Activated CD4-positive, alpha-beta T cell treated with anti-CD3 and anti-CD28 coated beads, Interleukin-2, amount 50 U/mL, for 48 hours (primary cell): ENCODE results near the gene GPR137.
"Not testable (repeated sequence)": the region's sequence is repeated elsewhere in the genome, so short reads cannot be mapped to it uniquely, and the experiment has no call there.

Source experiments
- DNase-seq, 2 experiments: peaks; one replicate each; pipeline ENCODE4 v3.0.0-alpha.2; 2020

GPR137 gene

DNA sequence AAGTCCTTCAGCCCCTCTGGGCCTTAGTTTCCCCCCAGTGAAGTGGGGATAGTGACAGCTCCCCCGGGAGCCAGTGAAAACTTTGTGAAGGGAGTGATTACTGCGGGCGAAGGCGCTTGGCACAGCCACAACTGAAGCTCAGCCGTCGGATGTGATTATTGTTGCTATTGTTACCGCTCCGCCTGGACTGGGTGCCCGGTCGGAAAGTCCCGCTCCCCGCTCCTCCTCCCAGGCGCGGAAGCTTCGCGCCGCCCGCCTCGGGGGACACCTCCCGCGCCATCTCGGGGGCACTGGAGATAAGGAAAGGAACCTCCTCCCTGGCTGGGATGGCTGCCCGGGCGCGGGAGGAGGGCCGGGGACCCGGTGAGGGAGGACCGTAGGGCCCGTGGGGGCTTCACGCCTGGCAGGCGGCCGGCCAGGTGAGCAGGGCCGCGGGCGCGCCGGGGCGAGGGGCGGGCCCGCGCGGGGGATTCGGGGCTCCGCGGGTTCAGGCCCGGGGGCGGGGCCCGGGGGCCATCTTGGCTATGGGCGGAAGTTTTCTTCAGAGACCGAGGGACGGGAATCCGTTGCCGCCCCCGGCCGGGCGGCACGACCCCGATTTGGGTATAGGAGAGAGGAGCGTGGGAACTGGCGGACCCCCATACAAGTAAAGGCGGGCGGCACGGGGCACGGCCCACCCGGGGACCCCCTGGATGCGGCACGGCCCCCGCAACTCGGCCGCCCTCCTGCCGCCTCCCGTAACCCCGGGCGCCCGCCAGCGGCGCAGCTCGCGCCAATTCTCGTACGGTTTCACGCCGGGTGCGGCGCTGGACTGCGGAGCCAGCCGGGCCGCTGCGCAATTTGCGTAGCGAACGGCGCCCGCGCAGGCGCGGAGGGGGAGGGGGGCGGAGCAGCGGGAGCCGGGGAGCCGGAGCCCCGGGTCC lies at the start of gene GPR137:
GPR137 (plus strand) TSS at position 887 of the 923 bp plus-strand sequence. CDS start 677 bp downstream, outside the sequence.
- peak; percentile 89 to 91 for DNase-seq

- DNase-seq: no peak
Measured at GRCh38 chr11:64237484-64237951, 48.1 kb upstream of the GPR137 start.

DNA sequence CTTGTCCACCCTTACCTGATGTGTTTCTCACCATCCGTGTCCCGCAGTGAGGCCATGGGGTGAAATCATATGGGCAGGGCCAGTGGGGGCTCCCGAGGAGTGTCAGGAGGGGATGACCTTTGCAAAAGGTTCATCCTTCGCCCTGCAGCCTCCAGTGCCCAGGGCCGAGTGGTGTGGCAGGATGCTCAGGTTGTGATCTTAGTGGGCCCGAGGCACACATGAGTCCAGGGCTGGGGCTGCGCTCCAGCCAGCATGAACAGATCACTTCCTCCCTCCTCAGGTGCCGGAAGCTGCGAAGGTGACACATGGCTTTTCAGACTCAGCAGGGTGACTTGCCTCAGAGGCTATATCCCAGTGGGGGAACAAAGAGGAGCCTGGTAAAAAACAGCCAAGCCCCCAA lies 47.6 kb upstream of the GPR137 start:
- no peak for DNase-seq

GRCh38 chr11:64238999-64239398 lies 46.6 kb upstream of the GPR137 start:
- DNase-seq: no peak

- peak; percentile 30 to 45 for DNase-seq
Measured at GRCh38 chr11:64239662-64240434, 45.8 kb upstream of the GPR137 start.

GRCh38 chr11:64240435-64241240 lies 45.0 kb upstream of the GPR137 start, which contains the start of gene FKBP2:
Gene FKBP2, plus strand, starts transcription at chr11:64241095. Its CDS starts 1,293 bp downstream, at chr11:64242388.
- DNase-seq: peak; percentile 96 to 97

- peak; percentile 100 for DNase-seq
Measured at GRCh38 chr11:64241241-64241490, 44.5 kb upstream of the GPR137 start.

DNA sequence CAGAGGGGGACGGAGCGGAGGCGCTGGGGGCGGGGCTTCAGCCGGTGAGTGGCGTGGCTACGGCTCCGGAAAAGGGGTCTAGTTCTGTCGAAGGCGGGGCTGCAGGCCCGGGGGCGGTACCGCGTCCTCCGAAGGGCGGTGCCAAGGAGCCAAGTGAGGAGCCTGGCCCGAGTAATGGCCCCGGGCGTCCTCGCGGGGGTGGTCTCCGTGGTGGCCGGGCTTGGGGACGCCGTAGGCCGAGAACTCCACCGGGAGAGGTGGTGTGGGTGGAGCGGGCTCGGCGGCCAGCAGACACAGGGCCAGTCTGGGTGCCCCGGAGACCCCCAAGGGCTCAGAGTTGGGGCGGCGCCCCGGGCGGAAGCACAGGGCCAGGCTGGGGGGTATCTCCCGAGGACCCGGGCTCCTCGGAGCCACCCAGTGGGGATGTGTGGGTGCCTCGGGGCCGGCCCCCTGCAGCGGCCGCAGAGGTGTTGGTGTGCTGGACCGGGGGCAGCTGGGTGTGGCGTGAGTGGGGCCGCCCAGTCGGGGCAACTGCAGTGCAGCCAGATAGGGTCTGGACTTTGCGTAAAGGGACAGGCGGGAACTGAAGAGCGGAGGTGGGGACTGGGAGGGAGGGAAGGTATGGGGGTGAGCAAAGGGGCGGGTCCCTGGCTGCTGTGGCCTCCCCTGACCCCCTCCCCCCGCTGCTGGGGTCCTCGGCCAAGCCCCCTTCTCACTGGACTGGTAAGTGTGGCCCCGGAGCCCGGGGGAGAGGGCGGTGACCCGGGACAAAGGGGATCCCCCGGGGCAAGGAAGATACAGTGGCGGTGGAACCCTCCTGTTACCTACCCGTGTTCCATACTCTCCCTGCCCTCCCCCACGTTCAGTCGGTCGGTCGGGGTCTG lies 43.9 kb upstream of the GPR137 start:
- peak; percentile 34 to 47 for DNase-seq

- no peak for DNase-seq
Measured at GRCh38 chr11:64243236-64243854, 42.3 kb upstream of the GPR137 start.

DNA sequence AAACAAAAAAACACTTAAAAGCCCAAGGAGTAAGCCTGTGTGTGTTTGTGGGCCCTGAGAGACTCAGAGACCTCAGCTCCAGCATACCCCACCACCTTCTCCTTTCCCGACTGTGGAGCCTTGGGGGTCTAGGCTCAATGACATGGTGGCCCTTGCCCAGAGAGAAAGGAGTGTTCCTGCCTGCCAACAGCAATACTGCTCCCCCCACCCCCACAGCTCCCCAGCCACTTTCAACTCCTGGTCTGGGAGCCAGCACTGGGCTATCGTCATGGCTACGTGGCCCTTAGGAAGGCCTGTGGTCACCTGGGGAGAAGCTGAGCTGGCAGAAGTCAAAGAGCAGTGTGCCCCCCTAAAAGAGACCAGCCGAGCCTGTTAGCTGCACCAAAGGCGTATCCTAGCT lies 41.5 kb upstream of the GPR137 start:
- no peak for DNase-seq

- no peak for DNase-seq
Measured at GRCh38 chr11:64244966-64245365, 40.7 kb upstream of the GPR137 start.

- DNase-seq: peak in 1 of 2 experiments; percentile 31
Measured at GRCh38 chr11:64245401-64245796, 40.2 kb upstream of the GPR137 start.

DNA sequence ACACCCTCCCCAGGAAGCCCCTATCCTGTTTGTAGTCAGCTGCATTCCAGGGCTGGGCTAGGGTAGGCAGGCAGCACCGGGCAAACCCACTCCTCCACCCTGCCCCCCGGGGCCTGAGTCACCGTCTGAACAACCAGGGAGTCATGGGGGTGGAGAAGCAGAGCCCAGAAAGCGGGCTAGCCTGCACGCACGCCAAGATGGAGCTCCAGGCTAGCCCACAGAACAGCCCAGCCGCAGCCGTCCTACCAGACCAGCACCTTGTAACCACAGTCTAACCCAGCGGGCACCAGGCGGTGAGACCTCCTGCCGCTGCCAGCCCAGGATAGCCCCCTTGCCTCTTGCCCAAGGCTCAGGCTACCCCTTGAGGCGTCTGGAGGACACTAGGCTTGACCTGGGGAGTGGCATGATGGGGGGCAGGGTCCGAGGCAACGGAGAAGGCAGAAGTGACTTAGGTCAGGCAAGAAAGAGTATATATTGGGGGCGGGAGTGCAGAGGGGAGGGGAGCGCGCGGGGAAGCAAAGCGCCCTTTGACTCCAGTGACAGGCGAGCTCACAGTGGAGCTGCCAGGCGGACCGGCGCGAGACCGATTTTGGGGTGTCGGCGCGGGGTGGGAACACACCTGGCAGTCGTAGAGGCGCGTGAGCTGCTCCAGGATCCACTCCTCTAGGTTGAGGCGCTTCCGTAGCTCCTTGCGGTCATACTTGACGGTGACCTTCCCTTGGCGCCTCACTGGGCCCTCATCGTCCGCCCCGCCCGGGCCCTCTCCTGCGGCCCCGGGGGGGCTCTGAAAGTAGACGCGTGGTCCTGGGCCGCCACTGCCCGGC lies 39.6 kb upstream of the GPR137 start:
- peak; percentile 83 to 86 for DNase-seq

GRCh38 chr11:64246621-64246870 lies 39.1 kb upstream of the GPR137 start:
- not testable (repeated sequence) for DNase-seq

- peak; percentile 86 to 89 for DNase-seq
Measured at GRCh38 chr11:64246871-64247728, 38.5 kb upstream of the GPR137 start, which contains the start of gene PPP1R14B. Gene PPP1R14B, minus strand, starts transcription at chr11:64246943. Its CDS starts 270 bp downstream, at chr11:64246673.

DNA sequence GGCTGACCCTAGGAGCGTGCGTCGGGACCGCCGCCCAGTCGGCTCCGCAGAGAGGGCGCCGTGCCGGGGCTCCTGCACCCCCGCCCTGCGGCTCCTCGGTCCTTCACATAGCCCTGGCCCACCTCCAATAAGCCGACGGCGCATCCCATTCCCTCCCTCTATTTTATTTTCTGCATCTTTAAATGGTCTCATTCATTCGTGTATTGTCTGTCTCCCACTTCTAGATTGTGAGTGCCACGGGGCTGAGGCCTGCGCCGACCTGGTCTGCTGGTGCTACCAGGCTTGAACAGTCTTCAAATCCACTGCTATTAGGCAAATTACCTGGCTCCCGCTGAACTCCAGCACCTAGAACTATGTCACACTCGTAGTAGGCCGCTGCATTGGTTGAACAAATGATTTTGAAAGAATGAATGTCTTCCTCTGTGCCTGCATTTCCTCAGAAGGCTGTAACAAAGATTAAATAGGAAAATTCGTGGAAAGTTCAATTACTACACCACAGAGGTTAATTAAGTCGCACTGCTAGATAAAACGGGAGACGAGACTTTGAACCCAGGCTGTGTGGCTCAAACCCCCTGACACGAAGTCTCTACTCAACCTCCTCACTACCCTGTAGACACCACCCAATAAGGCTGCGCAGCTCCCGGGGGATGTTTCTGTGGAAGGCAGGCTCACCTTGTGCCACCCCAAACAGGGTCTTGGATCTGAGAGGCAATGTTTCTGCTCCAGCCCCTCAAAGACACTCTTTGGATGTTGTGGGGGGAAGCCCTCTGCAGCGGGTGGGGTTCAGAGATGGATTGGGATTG lies 37.7 kb upstream of the GPR137 start:
- no peak for DNase-seq

DNA sequence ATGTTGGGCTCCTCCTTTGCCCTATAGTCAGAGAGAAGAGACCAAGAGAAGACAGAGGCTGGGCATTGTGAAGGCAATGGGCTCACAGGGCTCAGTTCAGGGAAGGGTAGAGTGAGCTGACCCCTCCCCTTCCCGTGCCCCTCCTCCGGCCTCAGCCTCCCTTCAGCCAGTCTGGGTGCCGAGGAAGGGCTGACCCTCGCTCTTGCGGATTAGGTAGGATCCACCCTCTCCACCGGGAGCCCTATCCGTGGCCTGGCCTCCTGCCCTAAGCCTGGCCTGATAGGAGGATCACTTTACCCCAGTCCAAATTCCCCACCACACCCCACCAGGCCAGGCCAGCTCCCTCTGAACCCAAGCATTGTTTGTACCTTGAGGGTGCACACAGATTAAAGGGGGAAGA lies 37.1 kb upstream of the GPR137 start:
- no peak for DNase-seq

DNA sequence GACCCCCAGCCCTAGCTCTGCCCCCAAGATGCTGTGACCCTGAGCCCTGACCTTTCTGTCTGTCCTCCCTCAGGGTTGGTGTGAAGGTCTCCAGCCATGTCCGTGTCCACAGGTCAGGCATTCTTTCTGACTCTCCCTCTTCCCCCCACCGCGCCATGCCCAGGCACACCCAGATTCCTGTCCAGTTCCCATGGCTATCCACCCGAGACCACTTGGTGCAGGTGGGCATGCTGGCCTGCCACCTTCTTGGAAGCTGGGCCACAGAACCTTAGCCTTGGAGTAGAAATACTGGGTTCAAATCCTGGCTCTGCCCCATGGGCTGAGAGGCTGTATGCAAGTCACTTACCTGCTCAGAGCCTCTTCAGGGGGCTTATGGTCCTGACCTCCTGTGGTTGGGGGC lies 36.6 kb upstream of the GPR137 start:
- no peak for DNase-seq
